Measurements from ENCODE around the gene KCNE5.
"Not testable (repeated sequence)": the region's sequence is repeated elsewhere in the genome, so short reads cannot be mapped to it uniquely, and the experiment has no call there.

Gene KCNE5

GRCh38 chrX:109601486-109601885 is 23.5 kb downstream of the KCNE5 start:
- no peak for DNase-seq (ENCODE audit: low read depth)

GRCh38 chrX:109600237-109600651 is 24.7 kb downstream of the KCNE5 start:
- peak; percentile 2 for DNase-seq (ENCODE audit: low read depth)

DNA sequence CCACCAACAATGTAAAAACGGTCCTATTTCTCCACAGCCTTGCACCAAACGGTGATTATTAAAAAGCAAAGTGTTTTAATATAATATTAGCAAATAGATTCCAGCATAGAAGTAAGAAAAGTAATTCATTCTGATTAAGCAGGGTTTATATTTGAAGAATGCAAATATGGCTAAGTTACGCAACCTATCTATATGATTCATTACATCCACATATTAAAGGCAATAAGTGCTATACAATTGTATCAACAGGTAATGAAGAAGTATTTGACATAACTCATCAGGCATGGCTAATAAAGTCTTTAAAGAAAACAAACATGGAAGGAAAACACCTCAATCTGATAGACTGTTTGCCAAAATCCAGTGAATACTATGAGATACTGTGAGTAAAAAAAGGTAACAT is 29.0 kb downstream of the KCNE5 start:
- no peak for DNase-seq (ENCODE audit: low read depth)

GRCh38 chrX:109590176-109590575 is 34.8 kb downstream of the KCNE5 start:
- DNase-seq (ENCODE audit: low read depth), result no peak

DNA sequence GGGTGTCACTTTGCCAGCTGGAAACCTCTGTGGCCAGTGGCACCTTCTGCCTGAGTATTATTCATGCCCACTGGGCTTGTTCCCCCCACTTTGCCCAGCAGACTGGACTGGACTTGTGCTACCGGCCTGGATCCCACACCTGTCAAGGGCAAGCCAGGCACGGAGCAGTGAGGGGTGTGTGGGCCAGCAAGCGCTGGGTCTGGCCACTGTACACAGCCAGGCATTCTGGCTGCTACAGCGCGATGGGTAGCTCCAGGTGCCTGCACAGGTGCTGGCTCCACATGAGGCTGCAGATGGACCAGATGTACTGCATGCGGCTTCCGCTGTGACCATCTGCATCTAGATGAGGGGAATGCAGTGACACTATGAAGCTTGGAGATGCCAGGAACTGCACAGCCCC is 39.5 kb downstream of the KCNE5 start:
- DNase-seq (ENCODE audit: low read depth), result no peak

- no peak for DNase-seq (ENCODE audit: low read depth)
Measured at GRCh38 chrX:109578916-109579315, 46.1 kb downstream of the KCNE5 start.

DNA sequence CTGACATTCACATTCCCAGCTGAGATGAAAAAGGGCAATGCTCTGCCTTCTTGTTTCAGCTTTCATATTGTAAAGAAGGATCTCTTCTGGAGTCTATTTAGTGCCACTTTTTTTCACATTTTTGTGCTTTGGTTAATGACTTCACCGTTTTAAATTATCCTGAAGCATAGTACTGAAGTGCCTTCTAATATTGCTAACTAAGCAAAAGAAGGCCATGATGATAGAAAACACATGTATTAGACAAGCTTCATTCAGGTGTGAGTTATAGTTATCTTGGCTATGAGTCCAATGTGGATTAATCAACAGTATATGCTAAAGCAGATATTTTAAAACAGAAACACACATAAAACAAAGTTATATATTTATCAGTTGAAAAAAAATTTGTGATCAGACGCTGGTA is 47.9 kb downstream of the KCNE5 start:
- DNase-seq (ENCODE audit: low read depth), result no peak

- not testable (repeated sequence) for DNase-seq (ENCODE audit: low read depth)
Measured at GRCh38 chrX:109576083-109576482, 48.9 kb downstream of the KCNE5 start.
